WTC11 (cell line): Measurements from ENCODE around the gene TMEM185B. TPM values are rescaled to one million over a fixed set of nuclear protein-coding genes. Genes with fewer than 3 reads are reported as not detected.
A peak's percentile ranks its signal among the peaks of the same experiment; 100 is the strongest.

Experiments
- ATAC-seq: fragments of 200-7000 bp; cut with Tn5 transposase; 2 replicates; pipeline ENCODE4 v1.10.0; 2021; ENCODE audit warnings: mild to moderate bottlenecking, moderate library complexity
- CTCF ChIA-PET: fragments of 300-600 bp; sonication (Branson Sonifier 250); formaldehyde crosslinking; loops from one replicate; lab custom pipeline; 2021; ENCODE audit warnings: antibody characterized with exemption; lab: Charles Lee
- POLR2A ChIA-PET: fragments of 350-600 bp; sonication (Branson Sonifier 250); formaldehyde crosslinking; loops from one replicate; lab custom pipeline; 2021; ENCODE audit warnings: antibody characterized with exemption; lab: Charles Lee
- DNase-seq: peaks from one replicate; pipeline ENCODE4 v3.0.0; 2021; ENCODE audit warnings: low spot score
- H3K27ac Mint-ChIP-seq: 2 replicates; pipeline ENCODE4 v1.8.0; 2021; ENCODE audit warnings: mixed read lengths
- H3K27me3 Mint-ChIP-seq: 2 replicates; pipeline ENCODE4 v1.8.0; 2021; ENCODE audit warnings: low read depth, mild to moderate bottlenecking, moderate library complexity, mixed read lengths
- H3K36me3 Mint-ChIP-seq: 2 replicates; pipeline ENCODE4 v1.8.0; 2021; ENCODE audit warnings: mixed read lengths
- H3K4me1 Mint-ChIP-seq: 2 replicates; pipeline ENCODE4 v1.8.0; 2022; ENCODE audit warnings: mixed read lengths
- H3K4me3 Mint-ChIP-seq: 2 replicates; pipeline ENCODE4 v1.8.0; 2021; ENCODE audit warnings: mild to moderate bottlenecking, moderate library complexity, mixed read lengths
- H3K9me3 Mint-ChIP-seq: 2 replicates; pipeline ENCODE4 v1.8.0; 2021; ENCODE audit warnings: mixed read lengths
- CBFB ChIP-seq: sonication (generic); formaldehyde crosslinking; IDR thresholded peaks from 2 replicates; pipeline ENCODE4 v1.8.1; 2022; ENCODE audit warnings: mild to moderate bottlenecking, low read depth, missing genetic modification reagents
- ELF4 ChIP-seq: sonication (generic); formaldehyde crosslinking; IDR thresholded peaks from 2 replicates; pipeline ENCODE4 v1.8.1; 2022; ENCODE audit warnings: low read depth, mild to moderate bottlenecking, moderate library complexity, missing genetic modification reagents
- GRHL2 ChIP-seq: fragments of 250-450 bp; sonication (Bioruptor Pico); IDR thresholded peaks from 2 replicates; pipeline ENCODE4 v1.8.0; 2022; ENCODE audit warnings: mild to moderate bottlenecking, moderate library complexity; ENCODE audit not compliant: insufficient replicate concordance, severe bottlenecking
- HMGA2 ChIP-seq: fragments of 250-450 bp; sonication (Bioruptor Pico); IDR thresholded peaks from 2 replicates; pipeline ENCODE4 v1.4.0; 2021; ENCODE audit warnings: mild to moderate bottlenecking, moderate library complexity
- JUN ChIP-seq: sonication (generic); formaldehyde crosslinking; IDR thresholded peaks from 2 replicates; pipeline ENCODE4 v1.8.0; 2023; ENCODE audit warnings: mild to moderate bottlenecking, missing genetic modification reagents
- MXD4 ChIP-seq: fragments of 250-450 bp; sonication (Bioruptor Pico); IDR thresholded peaks from 2 replicates; pipeline ENCODE4 v1.8.0; 2021; ENCODE audit warnings: mild to moderate bottlenecking, moderate library complexity, borderline replicate concordance
- NR1H2 ChIP-seq: sonication (generic); formaldehyde crosslinking; IDR thresholded peaks from 2 replicates; pipeline ENCODE4 v1.9.0; 2021; ENCODE audit warnings: mild to moderate bottlenecking, moderate library complexity, missing genetic modification reagents
- NR3C1 ChIP-seq: sonication (generic); formaldehyde crosslinking; conservative IDR thresholded peaks from 2 replicates; pipeline ENCODE4 v1.8.1; 2023; ENCODE audit warnings: low read depth, mild to moderate bottlenecking, missing genetic modification reagents
- RELA ChIP-seq: sonication (generic); formaldehyde crosslinking; IDR thresholded peaks from 2 replicates; pipeline ENCODE4 v1.8.1; 2022; ENCODE audit warnings: missing genetic modification reagents, mild to moderate bottlenecking, borderline replicate concordance
- TCF7 ChIP-seq: sonication (generic); formaldehyde crosslinking; IDR thresholded peaks from 2 replicates; pipeline ENCODE4 v1.8.0; 2022; ENCODE audit warnings: mild to moderate bottlenecking, low read depth, missing genetic modification reagents, moderate library complexity
- TEAD1 ChIP-seq: sonication (generic); formaldehyde crosslinking; IDR thresholded peaks from 2 replicates; pipeline ENCODE4 v1.8.0; 2022; ENCODE audit warnings: mild to moderate bottlenecking, missing genetic modification reagents
- ZNF263 ChIP-seq: sonication (generic); formaldehyde crosslinking; IDR thresholded peaks from 2 replicates; pipeline ENCODE4 v1.8.1; 2022; ENCODE audit warnings: low read depth, mild to moderate bottlenecking, moderate library complexity, missing genetic modification reagents
- total RNA-seq: library from RNA; stranded (reverse); gene quantifications from 3 replicates; pipeline ENCODE4 v1.2.3, GENCODE V29; 2021
- TF ChIP-seq, protein P1 (sequence below): fragments of 250-450 bp; sonication (Bioruptor Pico); IDR thresholded peaks from 2 replicates; pipeline ENCODE4 v2.1.2; 2022; ENCODE audit warnings: mild to moderate bottlenecking, moderate library complexity
- TF ChIP-seq, protein P2 (sequence below): fragments of 250-450 bp; sonication (Bioruptor Pico); IDR thresholded peaks from 2 replicates; pipeline ENCODE4 v1.8.0; 2021; ENCODE audit warnings: mild to moderate bottlenecking
- TF ChIP-seq, protein P3 (sequence below): sonication (generic); formaldehyde crosslinking; IDR thresholded peaks from 2 replicates; pipeline ENCODE4 v1.8.1; 2022; ENCODE audit warnings: low read depth, mild to moderate bottlenecking, moderate library complexity, missing genetic modification reagents, borderline replicate concordance
- TF ChIP-seq, protein P4 (sequence below): sonication (generic); formaldehyde crosslinking; conservative IDR thresholded peaks from 2 replicates; pipeline ENCODE4 v1.8.1; 2023; ENCODE audit warnings: mild to moderate bottlenecking, low read depth, missing genetic modification reagents, moderate library complexity
- TF ChIP-seq, protein P5 (sequence below): sonication (generic); formaldehyde crosslinking; IDR thresholded peaks from 2 replicates; pipeline ENCODE4 v1.8.1; 2023; ENCODE audit warnings: mild to moderate bottlenecking, missing genetic modification reagents, moderate library complexity
- TF ChIP-seq, protein P6 (sequence below): fragments of 200-600 bp; IDR thresholded peaks from 2 replicates; pipeline ENCODE4 v1.8.0; 2022; ENCODE audit warnings: antibody characterized with exemption
- TF ChIP-seq, protein P7 (sequence below): sonication (generic); formaldehyde crosslinking; IDR thresholded peaks from 2 replicates; pipeline ENCODE4 v1.8.0; 2022; ENCODE audit warnings: mild to moderate bottlenecking, missing genetic modification reagents
- TF ChIP-seq, protein P8 (sequence below): sonication (generic); formaldehyde crosslinking; IDR thresholded peaks from 2 replicates; pipeline ENCODE4 v1.8.0; 2022; ENCODE audit warnings: mild to moderate bottlenecking, missing genetic modification reagents
- TF ChIP-seq, protein P9 (sequence below): sonication (generic); formaldehyde crosslinking; IDR thresholded peaks from 2 replicates; pipeline ENCODE4 v1.8.1; 2022; ENCODE audit warnings: mild to moderate bottlenecking, moderate library complexity, missing genetic modification reagents

TMEM185B gene
- total RNA-seq, 1 experiment from 2014 or later: 9.9 TPM

DNA sequence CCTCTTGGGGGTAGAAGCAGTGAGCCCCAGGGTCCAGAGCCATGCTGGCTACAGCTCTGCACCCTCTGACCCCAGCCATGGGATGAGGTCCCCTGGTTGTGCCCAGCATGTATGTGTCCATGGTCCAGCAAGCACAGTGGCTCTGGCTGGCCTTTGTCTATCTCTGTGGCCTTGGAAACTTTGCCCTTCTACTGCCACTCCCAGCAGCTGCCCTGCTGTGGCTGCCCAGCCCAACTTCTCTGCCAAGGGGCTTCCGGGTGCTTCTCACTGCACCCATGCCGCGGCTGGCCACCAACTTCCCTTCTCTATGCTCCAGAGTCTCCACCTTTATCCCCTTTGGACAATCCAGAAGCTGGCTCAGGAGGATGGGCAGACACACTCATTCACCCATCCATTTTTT is 18.8 kb downstream of the TMEM185B start:
- POLR2A ChIA-PET: no interaction called here
- no peaks in the 10 kb centered on the region; the same call in 1 of the 2 replicates for H3K27me3 Mint-ChIP-seq
- no peaks in the 10 kb centered on the region for H3K36me3 Mint-ChIP-seq
- H3K27ac Mint-ChIP-seq: no peak overlapping the region
- H3K4me1 Mint-ChIP-seq: peaks cover 4% of the 10 kb centered on the region
- peaks cover under 1% of the 10 kb centered on the region; the same call in 1 of the 2 replicates for H3K9me3 Mint-ChIP-seq
- no peak for DNase-seq
- H3K4me3 Mint-ChIP-seq: no peak overlapping the region
- TF ChIP-seq, protein P1, sequence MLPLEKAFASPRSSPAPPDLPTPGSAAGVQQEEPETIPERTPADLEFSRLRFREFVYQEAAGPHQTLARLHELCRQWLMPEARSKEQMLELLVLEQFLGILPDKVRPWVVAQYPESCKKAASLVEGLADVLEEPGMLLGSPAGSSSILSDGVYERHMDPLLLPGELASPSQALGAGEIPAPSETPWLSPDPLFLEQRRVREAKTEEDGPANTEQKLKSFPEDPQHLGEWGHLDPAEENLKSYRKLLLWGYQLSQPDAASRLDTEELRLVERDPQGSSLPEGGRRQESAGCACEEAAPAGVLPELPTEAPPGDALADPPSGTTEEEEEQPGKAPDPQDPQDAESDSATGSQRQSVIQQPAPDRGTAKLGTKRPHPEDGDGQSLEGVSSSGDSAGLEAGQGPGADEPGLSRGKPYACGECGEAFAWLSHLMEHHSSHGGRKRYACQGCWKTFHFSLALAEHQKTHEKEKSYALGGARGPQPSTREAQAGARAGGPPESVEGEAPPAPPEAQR (CRISPR knock-in tag): no peak
- TF ChIP-seq, protein P2, sequence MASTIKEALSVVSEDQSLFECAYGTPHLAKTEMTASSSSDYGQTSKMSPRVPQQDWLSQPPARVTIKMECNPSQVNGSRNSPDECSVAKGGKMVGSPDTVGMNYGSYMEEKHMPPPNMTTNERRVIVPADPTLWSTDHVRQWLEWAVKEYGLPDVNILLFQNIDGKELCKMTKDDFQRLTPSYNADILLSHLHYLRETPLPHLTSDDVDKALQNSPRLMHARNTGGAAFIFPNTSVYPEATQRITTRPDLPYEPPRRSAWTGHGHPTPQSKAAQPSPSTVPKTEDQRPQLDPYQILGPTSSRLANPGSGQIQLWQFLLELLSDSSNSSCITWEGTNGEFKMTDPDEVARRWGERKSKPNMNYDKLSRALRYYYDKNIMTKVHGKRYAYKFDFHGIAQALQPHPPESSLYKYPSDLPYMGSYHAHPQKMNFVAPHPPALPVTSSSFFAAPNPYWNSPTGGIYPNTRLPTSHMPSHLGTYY (CRISPR knock-in tag): no peak
- no peak for TF ChIP-seq RELA (CRISPR knock-in tag)
- TF ChIP-seq, protein P3, sequence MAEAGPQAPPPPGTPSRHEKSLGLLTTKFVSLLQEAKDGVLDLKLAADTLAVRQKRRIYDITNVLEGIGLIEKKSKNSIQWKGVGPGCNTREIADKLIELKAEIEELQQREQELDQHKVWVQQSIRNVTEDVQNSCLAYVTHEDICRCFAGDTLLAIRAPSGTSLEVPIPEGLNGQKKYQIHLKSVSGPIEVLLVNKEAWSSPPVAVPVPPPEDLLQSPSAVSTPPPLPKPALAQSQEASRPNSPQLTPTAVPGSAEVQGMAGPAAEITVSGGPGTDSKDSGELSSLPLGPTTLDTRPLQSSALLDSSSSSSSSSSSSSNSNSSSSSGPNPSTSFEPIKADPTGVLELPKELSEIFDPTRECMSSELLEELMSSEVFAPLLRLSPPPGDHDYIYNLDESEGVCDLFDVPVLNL (CRISPR knock-in tag): no peak
- TF ChIP-seq, protein P4, sequence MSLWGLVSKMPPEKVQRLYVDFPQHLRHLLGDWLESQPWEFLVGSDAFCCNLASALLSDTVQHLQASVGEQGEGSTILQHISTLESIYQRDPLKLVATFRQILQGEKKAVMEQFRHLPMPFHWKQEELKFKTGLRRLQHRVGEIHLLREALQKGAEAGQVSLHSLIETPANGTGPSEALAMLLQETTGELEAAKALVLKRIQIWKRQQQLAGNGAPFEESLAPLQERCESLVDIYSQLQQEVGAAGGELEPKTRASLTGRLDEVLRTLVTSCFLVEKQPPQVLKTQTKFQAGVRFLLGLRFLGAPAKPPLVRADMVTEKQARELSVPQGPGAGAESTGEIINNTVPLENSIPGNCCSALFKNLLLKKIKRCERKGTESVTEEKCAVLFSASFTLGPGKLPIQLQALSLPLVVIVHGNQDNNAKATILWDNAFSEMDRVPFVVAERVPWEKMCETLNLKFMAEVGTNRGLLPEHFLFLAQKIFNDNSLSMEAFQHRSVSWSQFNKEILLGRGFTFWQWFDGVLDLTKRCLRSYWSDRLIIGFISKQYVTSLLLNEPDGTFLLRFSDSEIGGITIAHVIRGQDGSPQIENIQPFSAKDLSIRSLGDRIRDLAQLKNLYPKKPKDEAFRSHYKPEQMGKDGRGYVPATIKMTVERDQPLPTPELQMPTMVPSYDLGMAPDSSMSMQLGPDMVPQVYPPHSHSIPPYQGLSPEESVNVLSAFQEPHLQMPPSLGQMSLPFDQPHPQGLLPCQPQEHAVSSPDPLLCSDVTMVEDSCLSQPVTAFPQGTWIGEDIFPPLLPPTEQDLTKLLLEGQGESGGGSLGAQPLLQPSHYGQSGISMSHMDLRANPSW: no peak
- CTCF ChIA-PET: interaction anchor here (0.7 to 2.2 kb wide), 7 partner anchors 9 to 317 kb away, joined by 3 to 17 read pairs (median 4); no protein-coding TSS in a partner anchor
- no peak for ATAC-seq

DNA sequence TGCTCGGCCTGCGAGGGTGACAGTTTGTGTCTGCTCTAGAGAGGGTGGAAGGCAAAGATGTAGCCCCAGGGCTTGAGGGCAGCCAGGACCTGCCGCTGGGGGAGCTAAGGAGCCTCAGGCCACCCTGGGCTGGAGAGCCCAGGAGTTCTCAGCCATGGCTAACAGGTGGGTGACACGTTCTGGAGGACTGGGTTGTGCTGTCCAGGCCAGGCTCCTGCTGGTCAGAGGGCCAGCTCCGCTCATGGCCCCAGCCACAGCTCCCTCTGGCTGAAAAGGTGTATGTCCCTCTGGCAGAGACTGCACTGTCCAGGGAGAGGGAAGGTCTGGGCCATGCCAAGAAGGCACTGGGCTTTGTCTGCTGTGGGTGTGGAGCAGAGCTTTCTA is 19.2 kb downstream of the TMEM185B start:
- H3K9me3 Mint-ChIP-seq: peaks cover 5% of the 10 kb centered on the region
- CTCF ChIA-PET: interaction anchor here (0.6 to 2.2 kb wide), 9 partner anchors 8 to 317 kb away, joined by 3 to 17 read pairs (median 4); no protein-coding TSS in a partner anchor
- POLR2A ChIA-PET: no interaction called here
- no peak overlapping the region for H3K27ac Mint-ChIP-seq
- DNase-seq (no peak), ATAC-seq (peak; percentile 70)
- peaks cover 1% of the 10 kb centered on the region; the same call in 1 of the 2 replicates for H3K36me3 Mint-ChIP-seq
- no peaks in the 10 kb centered on the region; the same call in 1 of the 2 replicates for H3K27me3 Mint-ChIP-seq
- H3K4me1 Mint-ChIP-seq: peaks cover 4% of the 10 kb centered on the region
- no peak overlapping the region for H3K4me3 Mint-ChIP-seq
- TF ChIP-seq ZNF263 (CRISPR knock-in tag): no peak
- no peak for TF ChIP-seq NR3C1
- TF ChIP-seq, protein P5, sequence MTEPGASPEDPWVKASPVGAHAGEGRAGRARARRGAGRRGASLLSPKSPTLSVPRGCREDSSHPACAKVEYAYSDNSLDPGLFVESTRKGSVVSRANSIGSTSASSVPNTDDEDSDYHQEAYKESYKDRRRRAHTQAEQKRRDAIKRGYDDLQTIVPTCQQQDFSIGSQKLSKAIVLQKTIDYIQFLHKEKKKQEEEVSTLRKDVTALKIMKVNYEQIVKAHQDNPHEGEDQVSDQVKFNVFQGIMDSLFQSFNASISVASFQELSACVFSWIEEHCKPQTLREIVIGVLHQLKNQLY (CRISPR knock-in tag): no peak
- TF ChIP-seq, protein P6, sequence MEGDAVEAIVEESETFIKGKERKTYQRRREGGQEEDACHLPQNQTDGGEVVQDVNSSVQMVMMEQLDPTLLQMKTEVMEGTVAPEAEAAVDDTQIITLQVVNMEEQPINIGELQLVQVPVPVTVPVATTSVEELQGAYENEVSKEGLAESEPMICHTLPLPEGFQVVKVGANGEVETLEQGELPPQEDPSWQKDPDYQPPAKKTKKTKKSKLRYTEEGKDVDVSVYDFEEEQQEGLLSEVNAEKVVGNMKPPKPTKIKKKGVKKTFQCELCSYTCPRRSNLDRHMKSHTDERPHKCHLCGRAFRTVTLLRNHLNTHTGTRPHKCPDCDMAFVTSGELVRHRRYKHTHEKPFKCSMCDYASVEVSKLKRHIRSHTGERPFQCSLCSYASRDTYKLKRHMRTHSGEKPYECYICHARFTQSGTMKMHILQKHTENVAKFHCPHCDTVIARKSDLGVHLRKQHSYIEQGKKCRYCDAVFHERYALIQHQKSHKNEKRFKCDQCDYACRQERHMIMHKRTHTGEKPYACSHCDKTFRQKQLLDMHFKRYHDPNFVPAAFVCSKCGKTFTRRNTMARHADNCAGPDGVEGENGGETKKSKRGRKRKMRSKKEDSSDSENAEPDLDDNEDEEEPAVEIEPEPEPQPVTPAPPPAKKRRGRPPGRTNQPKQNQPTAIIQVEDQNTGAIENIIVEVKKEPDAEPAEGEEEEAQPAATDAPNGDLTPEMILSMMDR: no peak
- no peak for TF ChIP-seq GRHL2 (CRISPR knock-in tag)
- TF ChIP-seq, protein P7, sequence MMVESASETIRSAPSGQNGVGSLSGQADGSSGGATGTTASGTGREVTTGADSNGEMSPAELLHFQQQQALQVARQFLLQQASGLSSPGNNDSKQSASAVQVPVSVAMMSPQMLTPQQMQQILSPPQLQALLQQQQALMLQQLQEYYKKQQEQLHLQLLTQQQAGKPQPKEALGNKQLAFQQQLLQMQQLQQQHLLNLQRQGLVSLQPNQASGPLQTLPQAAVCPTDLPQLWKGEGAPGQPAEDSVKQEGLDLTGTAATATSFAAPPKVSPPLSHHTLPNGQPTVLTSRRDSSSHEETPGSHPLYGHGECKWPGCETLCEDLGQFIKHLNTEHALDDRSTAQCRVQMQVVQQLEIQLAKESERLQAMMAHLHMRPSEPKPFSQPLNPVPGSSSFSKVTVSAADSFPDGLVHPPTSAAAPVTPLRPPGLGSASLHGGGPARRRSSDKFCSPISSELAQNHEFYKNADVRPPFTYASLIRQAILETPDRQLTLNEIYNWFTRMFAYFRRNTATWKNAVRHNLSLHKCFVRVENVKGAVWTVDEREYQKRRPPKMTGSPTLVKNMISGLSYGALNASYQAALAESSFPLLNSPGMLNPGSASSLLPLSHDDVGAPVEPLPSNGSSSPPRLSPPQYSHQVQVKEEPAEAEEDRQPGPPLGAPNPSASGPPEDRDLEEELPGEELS: no peak
- no peak for TF ChIP-seq HMGA2 (CRISPR knock-in tag)
- TF ChIP-seq CBFB (CRISPR knock-in tag): no peak
- TF ChIP-seq TEAD1: no peak
- no peak for TF ChIP-seq MXD4
- TF ChIP-seq ELF4 (CRISPR knock-in tag): no peak
- no peak for TF ChIP-seq NR1H2
- TF ChIP-seq, protein P8, sequence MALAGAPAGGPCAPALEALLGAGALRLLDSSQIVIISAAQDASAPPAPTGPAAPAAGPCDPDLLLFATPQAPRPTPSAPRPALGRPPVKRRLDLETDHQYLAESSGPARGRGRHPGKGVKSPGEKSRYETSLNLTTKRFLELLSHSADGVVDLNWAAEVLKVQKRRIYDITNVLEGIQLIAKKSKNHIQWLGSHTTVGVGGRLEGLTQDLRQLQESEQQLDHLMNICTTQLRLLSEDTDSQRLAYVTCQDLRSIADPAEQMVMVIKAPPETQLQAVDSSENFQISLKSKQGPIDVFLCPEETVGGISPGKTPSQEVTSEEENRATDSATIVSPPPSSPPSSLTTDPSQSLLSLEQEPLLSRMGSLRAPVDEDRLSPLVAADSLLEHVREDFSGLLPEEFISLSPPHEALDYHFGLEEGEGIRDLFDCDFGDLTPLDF (CRISPR knock-in tag): no peak
- no peak for TF ChIP-seq TCF7
- TF ChIP-seq JUN (CRISPR knock-in tag): no peak
- TF ChIP-seq, protein P9, sequence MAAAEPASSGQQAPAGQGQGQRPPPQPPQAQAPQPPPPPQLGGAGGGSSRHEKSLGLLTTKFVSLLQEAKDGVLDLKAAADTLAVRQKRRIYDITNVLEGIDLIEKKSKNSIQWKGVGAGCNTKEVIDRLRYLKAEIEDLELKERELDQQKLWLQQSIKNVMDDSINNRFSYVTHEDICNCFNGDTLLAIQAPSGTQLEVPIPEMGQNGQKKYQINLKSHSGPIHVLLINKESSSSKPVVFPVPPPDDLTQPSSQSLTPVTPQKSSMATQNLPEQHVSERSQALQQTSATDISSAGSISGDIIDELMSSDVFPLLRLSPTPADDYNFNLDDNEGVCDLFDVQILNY: no peak
